Stimulated activated CD8-positive, alpha-beta memory T cell treated with anti-CD3 and anti-CD28 coated beads, Interleukin-12 subunit alpha, Interleukin-12 subunit beta, amount 100 ng/mL, for 1 hour (primary cell): Measurements from ENCODE around the gene CYP27C1.

Experiments used
- DNase-seq: peaks from one replicate; pipeline ENCODE4 v3.0.0-alpha.2; 2020; ENCODE audit warnings: low read depth

CYP27C1 gene

GRCh38 chr2:127150996-127151395 lies 69.1 kb downstream of the CYP27C1 start:
- no peak for DNase-seq

GRCh38 chr2:127149384-127149783 lies 70.7 kb downstream of the CYP27C1 start:
- DNase-seq, result no peak

DNA sequence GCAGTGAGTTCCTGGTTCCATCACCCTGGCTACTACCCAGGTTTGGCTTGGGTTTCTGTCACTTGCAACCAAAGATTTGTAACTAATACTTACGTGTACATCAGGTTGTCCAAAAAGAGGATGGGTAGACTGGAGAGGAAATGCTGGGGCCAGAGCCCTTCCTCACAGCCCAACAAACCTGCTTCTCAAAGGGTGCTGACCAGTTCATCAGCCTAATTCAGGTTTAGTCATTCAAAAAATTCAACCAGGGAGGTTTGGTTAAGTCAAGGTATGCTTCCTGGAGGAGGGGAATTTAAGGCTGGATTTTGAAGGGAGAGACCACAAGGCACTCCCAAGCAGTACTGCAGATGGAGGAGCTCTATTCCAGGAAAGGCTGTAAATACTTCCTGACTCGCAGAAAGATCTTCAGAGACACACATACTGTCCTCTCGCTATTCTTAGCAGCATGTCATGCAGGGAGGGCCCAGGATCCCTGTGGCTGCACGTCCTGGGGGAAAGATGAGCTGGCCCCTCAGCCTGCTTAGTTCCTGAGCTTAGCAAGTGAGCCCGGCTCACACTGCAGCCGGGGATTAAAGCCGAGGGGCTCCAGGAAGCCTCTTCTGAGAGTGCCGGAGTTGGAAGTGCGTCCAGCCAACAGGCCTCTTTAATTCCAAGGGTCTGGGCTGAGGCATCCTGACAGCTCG lies 73.1 kb downstream of the CYP27C1 start:
- no peak for DNase-seq

DNA sequence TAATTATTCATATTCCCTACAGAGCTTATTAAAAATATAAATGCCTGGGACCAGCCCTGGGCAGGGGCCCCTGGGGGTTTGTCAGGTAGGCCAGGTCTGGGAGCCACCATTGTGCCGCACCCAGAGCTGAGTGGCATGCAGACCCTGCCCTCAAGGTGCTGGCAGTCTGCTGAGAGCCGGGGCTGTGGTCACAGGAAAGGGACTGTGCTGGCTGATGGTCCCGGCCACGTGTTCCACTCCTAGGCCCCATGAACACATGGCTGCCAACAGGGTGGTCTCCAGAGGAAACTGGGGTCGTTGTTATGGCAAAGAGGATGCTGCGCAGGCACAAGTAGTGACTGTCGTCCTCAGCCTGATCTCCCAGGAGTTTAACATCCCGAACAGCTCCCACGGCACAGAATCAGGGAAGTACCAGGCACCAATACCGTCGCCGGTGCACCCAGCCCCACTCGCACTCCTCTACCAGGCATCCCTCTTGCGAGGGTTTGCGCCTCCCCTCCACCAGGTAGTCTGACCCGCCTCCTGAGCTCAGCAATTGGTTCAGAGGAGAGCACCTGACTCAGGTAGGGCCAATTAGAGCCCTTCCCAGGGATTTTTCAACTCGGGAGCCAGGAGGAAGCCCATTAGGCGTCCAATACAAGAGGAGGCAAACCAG lies 73.9 kb downstream of the CYP27C1 start:
- DNase-seq, result no peak

- DNase-seq, result no peak
Observed at GRCh38 chr2:127145280-127145895, 74.7 kb downstream of the CYP27C1 start.

DNA sequence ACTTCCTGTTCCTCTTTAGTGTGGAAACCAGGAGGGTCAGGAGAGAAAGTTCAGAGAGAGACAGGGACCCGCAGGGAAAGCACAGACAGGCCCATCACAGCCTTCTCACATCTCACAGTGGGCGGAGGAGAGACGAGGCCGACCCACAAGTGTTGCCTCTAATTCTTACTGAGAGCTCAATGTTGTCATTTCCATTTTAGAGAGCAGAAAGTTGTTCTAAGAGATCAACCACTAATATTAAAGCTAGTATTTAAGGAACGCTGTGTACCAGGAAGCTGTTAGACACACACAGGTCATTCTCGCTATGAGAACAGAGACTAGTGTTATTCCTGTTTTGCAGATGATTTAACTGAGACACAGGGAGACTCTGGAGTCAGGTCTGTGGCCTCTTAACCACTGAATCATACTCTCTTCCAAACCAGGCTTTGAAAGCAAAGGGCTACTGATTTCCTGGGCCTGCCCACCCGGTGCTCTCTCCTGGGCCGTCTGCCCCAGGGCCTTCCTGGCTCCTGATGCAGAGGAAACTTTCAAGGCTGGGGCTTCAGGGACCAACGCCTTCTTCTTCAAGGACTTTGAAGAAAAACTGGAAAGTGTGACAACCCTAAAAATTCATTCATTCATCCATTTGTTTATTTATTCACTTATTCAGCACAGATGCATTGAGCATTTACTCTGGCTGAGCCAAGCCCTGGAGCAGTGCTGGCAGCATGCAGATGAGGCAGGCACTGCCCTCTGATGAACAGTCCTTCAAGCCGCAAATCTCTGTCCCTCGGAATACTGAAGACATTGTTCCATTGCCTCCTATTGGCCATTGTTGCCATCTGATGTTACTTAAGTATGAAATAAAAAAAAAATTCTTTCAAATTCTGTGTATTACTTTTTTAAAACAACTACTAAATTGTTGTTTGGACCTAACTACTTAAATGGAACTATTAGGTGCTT lies 76.0 kb downstream of the CYP27C1 start:
- no peak for DNase-seq

GRCh38 chr2:127142663-127143630 lies 77.2 kb downstream of the CYP27C1 start:
- DNase-seq, result no peak

- no peak for DNase-seq
Observed at GRCh38 chr2:127140538-127140937, 79.6 kb downstream of the CYP27C1 start.

DNA sequence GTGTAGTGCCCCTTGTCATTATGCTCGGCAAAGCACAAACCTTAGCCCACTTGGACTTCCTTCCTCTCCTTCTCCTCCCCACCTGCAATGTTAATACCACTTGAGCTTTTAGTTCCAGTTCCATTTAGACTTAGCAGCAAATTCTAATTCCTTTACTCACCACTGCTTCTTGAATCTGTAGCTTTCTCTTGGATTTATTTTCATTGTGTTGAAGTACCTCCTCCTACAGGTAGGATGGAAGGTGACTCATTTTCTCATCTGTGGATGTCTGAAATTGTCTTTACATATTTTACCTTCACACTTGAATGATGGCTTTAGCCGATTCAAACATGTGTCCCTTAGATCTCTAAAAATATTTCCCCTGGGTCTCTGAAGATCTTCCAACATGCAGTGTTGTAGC lies 80.3 kb downstream of the CYP27C1 start:
- DNase-seq, result no peak

DNA sequence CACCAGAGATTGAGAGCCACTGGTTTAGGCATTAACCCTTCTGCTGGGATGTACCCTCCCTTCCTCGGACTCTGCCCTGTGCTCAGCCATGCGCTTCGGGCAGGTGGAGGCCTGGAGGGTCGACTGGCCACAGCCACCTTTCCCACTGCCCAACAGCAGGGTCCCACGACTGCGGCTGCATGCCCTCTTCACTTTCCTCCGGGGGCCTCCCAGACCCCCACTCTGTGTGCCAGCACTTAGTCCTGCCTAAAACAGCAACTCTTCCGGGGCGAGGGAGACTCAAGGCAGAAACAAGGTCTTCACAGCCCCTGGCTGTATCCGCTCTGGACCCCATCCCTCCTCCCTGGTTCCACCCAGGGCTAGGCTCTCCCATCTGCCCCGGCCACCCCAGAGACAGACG lies 81.8 kb downstream of the CYP27C1 start:
- DNase-seq, result no peak

- no peak for DNase-seq
Observed at GRCh38 chr2:127137741-127138140, 82.4 kb downstream of the CYP27C1 start.

DNA sequence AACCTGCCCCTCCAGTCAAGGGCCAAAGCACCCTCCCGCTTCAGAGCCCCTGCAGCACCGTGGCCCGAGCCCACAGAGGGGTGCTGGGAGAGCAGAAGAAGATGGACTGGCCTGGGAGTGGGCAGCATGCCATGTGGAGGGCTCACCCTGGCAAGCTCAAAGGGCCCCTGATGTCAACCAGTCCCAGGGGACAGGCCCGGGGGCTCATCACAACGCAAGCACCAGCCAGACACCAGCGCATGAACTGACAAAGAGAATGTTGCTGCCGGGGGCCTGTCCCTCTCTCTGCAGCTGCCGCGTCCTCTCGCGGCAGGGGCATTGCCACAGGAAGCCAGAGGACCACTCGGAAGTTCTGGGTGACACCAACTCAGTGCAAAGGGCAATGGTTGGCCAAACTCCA lies 82.9 kb downstream of the CYP27C1 start:
- no peak for DNase-seq

DNA sequence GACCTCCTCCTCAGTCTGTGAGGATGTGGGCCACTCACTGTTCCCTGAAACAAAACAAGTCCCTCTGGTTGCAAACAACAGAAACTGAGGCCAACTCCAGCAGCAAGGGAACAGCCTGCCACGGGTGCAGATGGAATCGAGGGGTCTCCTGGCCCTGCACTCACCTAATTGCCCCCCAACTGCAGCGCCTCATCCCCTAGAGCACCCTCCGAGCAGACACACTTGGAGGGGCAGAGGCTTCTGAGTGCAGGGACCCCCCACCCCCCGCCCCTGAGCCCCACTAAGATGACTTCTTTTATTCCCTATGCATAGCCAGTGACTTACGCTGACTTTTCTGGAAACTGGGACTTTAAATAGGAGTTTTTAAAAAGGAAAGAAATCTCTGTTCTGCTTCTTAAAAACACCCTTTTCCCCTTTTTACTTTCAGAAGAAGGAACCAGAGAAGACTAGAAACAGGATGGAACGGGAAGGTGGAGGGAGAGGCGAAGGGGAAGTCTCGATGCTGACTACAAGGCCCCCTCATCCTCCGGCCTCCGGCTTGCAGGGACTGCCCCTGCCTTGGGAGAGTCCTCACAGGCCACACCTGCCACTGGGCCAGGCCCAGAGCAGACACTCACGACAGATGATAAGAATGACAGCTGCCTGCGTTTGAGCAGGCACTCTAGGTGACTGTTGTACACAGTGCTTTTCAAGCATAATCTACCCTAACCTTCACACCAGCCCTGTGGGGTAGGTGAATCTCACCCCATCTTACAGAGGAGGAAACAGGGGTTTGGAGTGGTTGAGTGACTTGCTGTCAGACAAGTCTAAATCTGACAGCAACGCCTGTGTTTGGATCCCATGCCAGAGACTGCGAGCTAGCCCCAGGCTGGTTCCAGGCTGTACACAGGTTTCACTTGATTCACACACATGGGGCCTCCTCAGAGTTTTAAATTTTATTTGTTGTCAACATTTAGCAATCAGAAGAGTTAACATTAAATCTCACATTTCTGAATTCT lies 85.0 kb downstream of the CYP27C1 start:
- DNase-seq, result no peak

GRCh38 chr2:127134235-127134634 lies 85.9 kb downstream of the CYP27C1 start:
- no peak for DNase-seq
